H9 (cell line): ENCODE results near the gene PTPN23. TPM values are rescaled to one million over a fixed set of nuclear protein-coding genes. Genes with fewer than 3 reads are reported as not detected.

Experiments used
- DNase-seq: peaks from one replicate; pipeline ENCODE4 v3.0.0-alpha.2; 2017
- H2AFZ ChIP-seq: one replicate; pipeline ENCODE4 v1.6.1; 2013; ENCODE audit warnings: mild to moderate bottlenecking, low read length, control low read depth, moderate library complexity
- H2AK5ac ChIP-seq: 2 replicates; pipeline ENCODE4 v1.6.1; 2013; ENCODE audit warnings: low read length, control low read depth, mixed read lengths; ENCODE audit not compliant: insufficient read length
- H2BK120ac ChIP-seq: one replicate; pipeline ENCODE4 v1.6.1; 2013; ENCODE audit warnings: low read depth, mild to moderate bottlenecking, low read length, control low read depth, inconsistent platforms; ENCODE audit not compliant: poor library complexity, severe bottlenecking
- H2BK12ac ChIP-seq: 2 replicates; pipeline ENCODE4 v1.6.1; 2013; ENCODE audit warnings: low read length, control low read depth, mixed read lengths, low read depth; ENCODE audit not compliant: insufficient read length
- H2BK15ac ChIP-seq: 2 replicates; pipeline ENCODE4 v1.6.1; 2013; ENCODE audit warnings: low read depth, low read length, control low read depth
- H2BK20ac ChIP-seq: one replicate; pipeline ENCODE4 v1.6.1; 2013; ENCODE audit warnings: low read depth, mild to moderate bottlenecking, low read length, control low read depth, inconsistent platforms; ENCODE audit not compliant: poor library complexity, severe bottlenecking
- H2BK5ac ChIP-seq: 2 replicates; pipeline ENCODE4 v1.6.1; 2013; ENCODE audit warnings: low read length, control low read depth, mixed read lengths; ENCODE audit not compliant: insufficient read length
- H3K14ac ChIP-seq: 2 replicates; pipeline ENCODE4 v1.6.1; 2013; ENCODE audit warnings: low read length, control low read depth; ENCODE audit not compliant: insufficient read depth
- H3K18ac ChIP-seq: 2 replicates; pipeline ENCODE4 v1.6.1; 2013; ENCODE audit warnings: low read depth, mild to moderate bottlenecking, mixed read lengths, low read length, control low read depth; ENCODE audit not compliant: insufficient read length
- H3K23ac ChIP-seq: 2 replicates; pipeline ENCODE4 v1.6.1; 2013; ENCODE audit warnings: low read length, control low read depth, mixed read lengths, low read depth; ENCODE audit not compliant: insufficient read length
- H3K23me2 ChIP-seq: 2 replicates; pipeline ENCODE4 v1.6.1; 2013; ENCODE audit warnings: low read depth, mild to moderate bottlenecking, mixed read lengths, low read length, control low read depth; ENCODE audit not compliant: insufficient read length, poor library complexity, severe bottlenecking
- H3K27ac ChIP-seq: 2 replicates; pipeline ENCODE4 v1.5.1; 2013; ENCODE audit warnings: low read length, control low read depth, mixed read lengths, low read depth; ENCODE audit not compliant: insufficient read length
- H3K27me3 ChIP-seq: 2 replicates; pipeline ENCODE4 v1.6.1; 2013; ENCODE audit warnings: low read length, control low read depth, inconsistent platforms; ENCODE audit not compliant: insufficient read depth
- H3K4ac ChIP-seq: 2 replicates; pipeline ENCODE4 v1.6.1; 2013; ENCODE audit warnings: low read depth, mild to moderate bottlenecking, control low read depth, inconsistent platforms, low read length, moderate library complexity
- H3K4me1 ChIP-seq: 2 replicates; pipeline ENCODE4 v1.6.1; 2013; ENCODE audit warnings: low read length, control low read depth, inconsistent platforms; ENCODE audit not compliant: insufficient read depth
- H3K4me2 ChIP-seq: 2 replicates; pipeline ENCODE4 v1.6.1; 2013; ENCODE audit warnings: low read length, control low read depth, mixed read lengths; ENCODE audit not compliant: insufficient read length, insufficient read depth
- H3K56ac ChIP-seq: 2 replicates; pipeline ENCODE4 v1.6.1; 2013; ENCODE audit warnings: low read depth, mild to moderate bottlenecking, mixed read lengths, low read length, control low read depth; ENCODE audit not compliant: insufficient read length
- H3K79me1 ChIP-seq: 2 replicates; pipeline ENCODE4 v1.6.1; 2013; ENCODE audit warnings: low read depth, mild to moderate bottlenecking, moderate library complexity, low read length, control low read depth, inconsistent platforms; ENCODE audit not compliant: insufficient read depth, poor library complexity, severe bottlenecking
- H3K79me2 ChIP-seq: 2 replicates; pipeline ENCODE4 v1.6.1; 2013; ENCODE audit warnings: low read length, control low read depth, inconsistent platforms; ENCODE audit not compliant: insufficient read depth
- H3K9ac ChIP-seq: 2 replicates; pipeline ENCODE4 v1.6.1; 2013; ENCODE audit warnings: low read length, control low read depth, mixed read lengths; ENCODE audit not compliant: insufficient read length; ENCODE audit errors: extremely low read depth
- H3K9me3 ChIP-seq: one replicate; pipeline ENCODE4 v1.6.1; 2013; ENCODE audit warnings: low read depth, low read length, inconsistent platforms; ENCODE audit not compliant: control insufficient read depth
- H3T11ph ChIP-seq: one replicate; pipeline ENCODE4 v1.6.1; 2013; ENCODE audit warnings: mild to moderate bottlenecking, low read length, control low read depth, inconsistent platforms
- H4K20me1 ChIP-seq: one replicate; pipeline ENCODE4 v1.6.1; 2013; ENCODE audit not compliant: control insufficient read depth, insufficient read length, insufficient read depth
- H4K5ac ChIP-seq: 2 replicates; pipeline ENCODE4 v1.6.1; 2013; ENCODE audit warnings: low read depth, mild to moderate bottlenecking, mixed read lengths, low read length, control low read depth; ENCODE audit not compliant: insufficient read length
- H4K8ac ChIP-seq: replicated peaks from 2 replicates; pipeline ENCODE4 v1.6.1; 2013; ENCODE audit warnings: low read length, control low read depth, mixed read lengths, low read depth; ENCODE audit not compliant: insufficient read length
- H4K91ac ChIP-seq: 2 replicates; pipeline ENCODE4 v1.6.1; 2013; ENCODE audit warnings: low read depth, mild to moderate bottlenecking, moderate library complexity, mixed read lengths, low read length, control low read depth; ENCODE audit not compliant: insufficient read length
- H3K27ac Mint-ChIP-seq, 3 experiments: 2 replicates in 2 of 3; 3 replicates in 1 of 3; pipeline ENCODE4 v1.8.0; 2020 to 2021; ENCODE audit warnings: mixed read lengths in 3 of 3, mild to moderate bottlenecking in 1 of 3, moderate library complexity in 1 of 3
- H3K27me3 Mint-ChIP-seq: 2 replicates; pipeline ENCODE4 v1.8.0; 2021; ENCODE audit warnings: low read depth, mild to moderate bottlenecking, moderate library complexity, mixed read lengths
- H3K36me3 Mint-ChIP-seq, 3 experiments: 2 replicates in 2 of 3; 3 replicates in 1 of 3; pipeline ENCODE4 v1.8.0; 2020 to 2021; ENCODE audit warnings: low read depth in 3 of 3, mixed read lengths in 3 of 3; ENCODE audit not compliant: insufficient read depth in 1 of 3
- H3K4me1 Mint-ChIP-seq, 2 experiments: 2 replicates each; pipeline ENCODE4 v1.8.0; 2020; ENCODE audit warnings: mixed read lengths in 2 of 2
- H3K4me3 Mint-ChIP-seq, 2 experiments: 2 replicates in 1 of 2; 3 replicates in 1 of 2; pipeline ENCODE4 v1.8.0; 2020 to 2021; ENCODE audit warnings: mild to moderate bottlenecking in 2 of 2, mixed read lengths in 2 of 2, moderate library complexity in 1 of 2
- H3K9me3 Mint-ChIP-seq, 2 experiments: 2 replicates in 1 of 2; 3 replicates in 1 of 2; pipeline ENCODE4 v1.8.0; 2020; ENCODE audit warnings: mild to moderate bottlenecking in 2 of 2, mixed read lengths in 2 of 2, moderate library complexity in 1 of 2
- CTCF ChIP-seq: fragments of 200-600 bp; sonication (generic); conservative IDR thresholded peaks from 3 replicates; pipeline ENCODE4 v1.8.0; 2021; ENCODE audit warnings: antibody characterized with exemption, mild to moderate bottlenecking
- WGBS: extraction: QIAGEN DNeasy Blood & Tissue Kit; methylation state at CpG from one replicate; pipeline ENCODE4 v1.1.7; 2013; ENCODE audit warnings: missing lambda C conversion rate, low lambda C conversion rate, mixed read lengths; ENCODE audit not compliant: insufficient read length; ENCODE audit errors: extremely low coverage; 5-methylcytosine and 5-hydroxymethylcytosine counted together
- total RNA-seq: library from RNA; stranded (reverse); gene quantifications from 2 replicates; pipeline ENCODE4 v1.2.1, GENCODE V29; 2021

PTPN23 gene
- total RNA-seq, 1 experiment from 2014 or later, result 42.2 TPM

GRCh38 chr3:47414666-47415587 is 34.1 kb downstream of the PTPN23 start:
- Mint-ChIP-seq H3K9me3 (peaks cover 0 to 9% of the 10 kb centered on the region in 2 experiments; a peak in 4 of 5 replicates), H3K4me3 (peak overlapping the region in 1 of 2 experiments; percentile 10; a peak in 1 of 5 replicates), H3K4me1 (peaks cover 6 to 12% of the 10 kb centered on the region in 2 experiments), H3K36me3 (peaks cover 32 to 67% (median 62%) of the 10 kb centered on the region in 3 experiments), H3K27ac (no peak overlapping the region; a peak in 2 of 7 replicates), H3K27me3 (no peaks in the 10 kb centered on the region; the same call in 1 of the 2 replicates)
- no peak overlapping the region for H4K8ac ChIP-seq
- no peaks in the 10 kb centered on the region for H3K4me1 ChIP-seq
- H2AFZ ChIP-seq, result no peak overlapping the region
- H2BK15ac ChIP-seq, result no peak overlapping the region
- WGBS, result no CpG with 5 or more reads among the region's 16 CpGs
- no peak overlapping the region for H3K4ac ChIP-seq
- no peak overlapping the region for H4K91ac ChIP-seq
- no peak overlapping the region for H4K5ac ChIP-seq
- H3K18ac ChIP-seq, result no peak overlapping the region
- no peak overlapping the region for H3K9ac ChIP-seq
- no peak for TF ChIP-seq CTCF
- no peak for DNase-seq
- no peak overlapping the region for H3K56ac ChIP-seq
- H2BK120ac ChIP-seq, result no peak overlapping the region
- H3K27ac ChIP-seq, result no peak overlapping the region
- no peaks in the 10 kb centered on the region for H3K23me2 ChIP-seq
- H4K20me1 ChIP-seq, result no peaks in the 10 kb centered on the region
- H3K27me3 ChIP-seq, result no peaks in the 10 kb centered on the region
- no peak overlapping the region for H3K4me2 ChIP-seq
- H3K79me2 ChIP-seq, result no peaks in the 10 kb centered on the region
- no peaks in the 10 kb centered on the region for H3K9me3 ChIP-seq
- no peak overlapping the region for H2BK12ac ChIP-seq
- H3K14ac ChIP-seq, result no peak overlapping the region
- H3T11ph ChIP-seq, result no peak overlapping the region
- no peaks in the 10 kb centered on the region for H3K79me1 ChIP-seq
- H3K23ac ChIP-seq, result no peak overlapping the region
- H2BK5ac ChIP-seq, result no peak overlapping the region
- H2BK20ac ChIP-seq, result no peak overlapping the region
- H2AK5ac ChIP-seq, result no peak overlapping the region
